ENCODE data around the gene CYB561D2.
A peak's percentile ranks its signal among the peaks of the same experiment; 100 is the strongest.

The CYB561D2 gene

GRCh38 chr3:50365842-50366220 is 15.2 kb downstream of the CYB561D2 start:
- DNase-seq, result no peak

GRCh38 chr3:50369012-50369670 is 18.5 kb downstream of the CYB561D2 start:
- DNase-seq, result no peak

DNA sequence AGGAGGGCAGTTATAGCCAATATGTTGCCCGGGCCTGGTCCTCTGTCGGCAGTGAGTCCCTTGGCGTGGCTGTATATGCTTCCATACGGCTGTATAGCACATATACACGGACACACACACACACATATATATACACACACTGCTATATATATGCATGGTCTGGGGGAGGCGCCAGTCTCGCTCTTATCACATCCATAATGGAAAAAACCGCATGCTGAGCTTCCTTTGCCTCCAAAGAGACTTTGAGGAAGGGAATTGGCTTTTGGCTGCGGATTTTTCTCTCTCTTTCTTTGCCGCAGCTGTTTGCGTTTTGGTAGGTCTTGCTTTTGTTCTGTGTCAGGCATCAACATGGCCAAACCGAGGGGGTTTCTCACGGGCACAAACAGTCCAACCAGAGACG is 19.9 kb downstream of the CYB561D2 start:
- DNase-seq, result peak in 2 of 3 donors; percentile 24 to 31

- DNase-seq, result peak in 2 of 3 donors; percentile 18 to 30
Measured at GRCh38 chr3:50371133-50371685, 20.5 kb downstream of the CYB561D2 start.

GRCh38 chr3:50372349-50372748 is 21.7 kb downstream of the CYB561D2 start:
- no peak for DNase-seq

DNA sequence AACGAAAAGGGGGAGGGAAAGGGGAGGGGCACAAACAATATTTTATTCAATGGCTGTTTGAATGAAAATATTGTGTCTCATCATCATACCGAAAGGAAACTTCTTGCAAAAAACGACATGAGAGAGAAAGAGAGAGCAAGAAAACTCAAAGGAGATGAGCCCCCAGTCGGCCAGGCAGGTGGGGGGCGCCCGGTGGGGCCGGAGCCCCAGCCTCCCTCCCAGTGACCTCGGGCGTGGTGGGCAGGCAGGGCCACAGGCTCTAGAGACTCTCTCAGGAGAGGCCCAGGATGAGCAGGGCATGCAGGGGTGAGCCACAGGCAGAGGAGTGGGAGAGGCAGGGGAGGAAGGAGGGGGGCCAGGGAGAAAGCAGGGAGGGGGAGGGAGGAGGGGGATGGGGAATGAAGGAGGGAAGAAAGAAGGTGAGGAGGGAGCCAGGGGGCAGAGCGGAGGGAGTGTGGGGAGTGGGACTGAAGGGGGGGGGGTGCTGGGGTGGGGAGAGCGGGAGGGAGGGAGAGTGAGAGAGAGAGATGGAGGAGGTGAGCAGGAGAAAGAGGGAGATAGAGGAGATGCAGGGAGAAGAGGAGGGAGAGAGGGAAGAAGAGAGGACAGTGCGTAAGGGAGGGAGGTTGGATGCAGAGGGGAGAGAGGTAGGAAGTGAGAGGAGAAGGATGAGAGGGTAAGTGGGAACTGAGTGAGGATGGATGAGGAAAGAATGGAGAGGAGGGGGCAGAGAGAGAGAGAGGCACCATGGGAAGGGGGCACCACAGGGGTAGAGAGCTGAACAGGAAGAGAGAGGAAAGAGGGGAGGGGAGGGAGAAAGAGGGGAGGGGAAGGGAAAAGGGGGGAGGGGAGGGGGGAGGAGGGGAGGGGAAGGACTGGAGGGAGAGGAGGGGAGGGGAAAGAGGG is 22.7 kb downstream of the CYB561D2 start:
- DNase-seq, result no peak

- DNase-seq, result no peak
Measured at GRCh38 chr3:50374363-50375257, 23.9 kb downstream of the CYB561D2 start.

GRCh38 chr3:50375258-50375931 is 24.7 kb downstream of the CYB561D2 start:
- no peak for DNase-seq

DNA sequence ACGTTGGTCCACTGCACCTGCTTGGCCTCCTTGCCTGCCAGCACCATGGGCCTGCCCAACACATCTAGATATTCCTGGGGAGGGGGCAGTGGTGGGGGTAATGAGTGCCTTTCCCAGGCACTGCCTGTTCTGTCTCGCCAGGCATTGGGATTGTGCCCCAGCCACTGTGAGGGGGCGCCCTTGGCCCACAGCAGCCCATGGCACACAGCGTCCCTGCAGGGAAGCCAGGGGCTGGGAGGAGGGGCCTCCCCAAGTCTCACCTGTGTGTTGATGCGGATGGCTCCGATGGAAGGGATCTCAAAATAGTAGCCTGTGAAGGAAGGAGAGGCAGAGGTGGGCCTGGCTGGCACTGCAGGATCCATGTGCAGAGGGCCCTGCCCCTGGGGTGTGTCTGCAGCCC is 27.4 kb downstream of the CYB561D2 start:
- no peak for DNase-seq

DNA sequence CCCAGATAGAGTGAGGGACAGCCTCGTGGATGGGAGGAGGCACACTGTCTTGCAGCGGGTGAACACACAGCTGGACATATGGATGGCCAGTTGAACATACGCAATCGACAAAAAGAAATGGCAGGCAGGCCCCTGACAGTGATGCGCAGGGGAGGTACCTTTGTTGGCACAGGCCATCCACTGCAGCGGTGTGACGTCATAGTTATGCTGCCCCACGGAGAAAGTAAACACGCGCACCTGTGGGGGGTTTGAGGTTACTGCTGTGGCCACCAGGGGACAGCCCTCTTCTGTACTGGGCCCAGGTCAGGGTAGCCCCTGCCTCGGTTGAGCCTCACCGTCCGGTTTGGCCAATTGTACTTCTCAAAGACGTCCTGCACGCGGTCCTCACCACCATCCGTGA is 28.1 kb downstream of the CYB561D2 start:
- no peak for DNase-seq

- no peak for DNase-seq
Measured at GRCh38 chr3:50380405-50381085, 29.9 kb downstream of the CYB561D2 start.

DNA sequence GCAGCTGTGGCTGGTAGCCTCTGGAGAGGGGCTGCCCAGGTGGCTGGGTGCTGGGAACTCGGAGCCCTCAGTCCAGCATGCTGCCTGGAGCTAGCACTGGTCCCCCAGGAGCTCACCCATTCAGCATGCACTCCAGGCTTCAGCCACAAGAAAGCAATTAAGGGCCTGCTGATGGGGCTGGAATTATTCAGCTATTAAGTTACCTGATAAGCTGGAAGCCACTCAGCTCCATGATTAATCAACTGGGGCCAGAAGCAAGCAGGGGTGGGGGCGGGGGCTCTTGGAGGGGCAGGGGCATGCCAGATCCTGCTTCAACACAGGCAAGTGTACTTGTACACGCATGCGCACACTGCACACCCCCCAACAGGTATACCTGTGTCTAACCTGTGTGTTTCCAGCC is 30.7 kb downstream of the CYB561D2 start:
- DNase-seq, result no peak

DNA sequence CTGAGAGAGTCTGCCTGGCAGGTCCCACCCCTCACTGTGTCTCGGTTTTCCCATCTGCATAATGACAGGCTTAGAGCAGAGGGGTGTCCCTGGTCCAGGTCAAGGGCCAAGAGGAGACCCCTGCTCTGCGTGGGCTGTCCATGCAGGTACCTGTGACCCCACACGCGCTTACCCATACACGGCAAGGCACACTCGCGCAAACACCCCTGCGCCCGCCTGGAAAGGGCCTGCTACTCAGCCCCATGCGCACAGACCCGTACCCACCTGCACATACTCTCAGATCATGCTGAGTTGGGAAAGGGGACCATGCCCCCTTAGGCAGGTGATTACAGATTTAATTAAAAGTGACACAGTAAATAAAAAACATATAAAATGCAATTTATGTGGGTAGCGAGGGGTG is 32.1 kb downstream of the CYB561D2 start:
- no peak for DNase-seq

DNA sequence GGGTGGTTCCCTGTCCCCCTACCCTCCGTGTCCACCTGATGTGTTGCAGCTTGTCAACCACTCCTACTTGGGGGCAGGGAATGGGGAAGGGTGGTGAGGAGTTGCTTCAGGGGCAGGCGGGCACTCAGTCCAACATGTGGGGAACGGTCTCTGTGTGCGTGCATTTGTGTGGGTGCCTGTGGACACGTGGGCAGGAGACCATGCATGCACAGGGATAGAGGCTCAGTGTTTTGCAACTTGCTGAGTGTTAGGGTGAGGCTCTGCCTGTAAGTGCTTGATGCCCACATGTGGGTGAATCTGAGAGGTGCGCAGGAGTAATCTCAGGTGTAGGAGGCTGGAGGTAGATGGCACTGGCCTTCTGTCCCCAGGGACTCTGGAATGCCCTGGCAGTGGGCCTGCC is 33.1 kb downstream of the CYB561D2 start:
- DNase-seq, result no peak

DNA sequence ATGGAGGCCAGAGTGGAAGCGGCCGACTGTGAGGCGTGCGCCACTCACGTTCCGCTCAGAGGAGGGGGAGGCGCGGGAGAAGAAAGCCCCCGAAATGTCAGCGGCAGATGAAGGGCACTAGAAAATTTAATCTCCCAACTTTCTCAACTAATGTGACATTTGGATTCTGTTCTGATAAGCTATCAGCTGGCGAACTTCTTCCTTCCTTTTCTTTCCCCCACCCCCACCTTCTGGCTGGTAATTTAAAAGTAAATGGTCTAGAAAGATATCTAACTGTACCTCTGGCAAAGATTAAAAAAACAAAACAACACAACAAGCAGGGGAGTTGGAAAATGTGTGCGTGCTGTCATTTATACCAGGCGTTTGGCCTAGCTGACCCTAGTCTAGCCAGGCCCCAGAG is 35.1 kb downstream of the CYB561D2 start:
- DNase-seq, result no peak

DNA sequence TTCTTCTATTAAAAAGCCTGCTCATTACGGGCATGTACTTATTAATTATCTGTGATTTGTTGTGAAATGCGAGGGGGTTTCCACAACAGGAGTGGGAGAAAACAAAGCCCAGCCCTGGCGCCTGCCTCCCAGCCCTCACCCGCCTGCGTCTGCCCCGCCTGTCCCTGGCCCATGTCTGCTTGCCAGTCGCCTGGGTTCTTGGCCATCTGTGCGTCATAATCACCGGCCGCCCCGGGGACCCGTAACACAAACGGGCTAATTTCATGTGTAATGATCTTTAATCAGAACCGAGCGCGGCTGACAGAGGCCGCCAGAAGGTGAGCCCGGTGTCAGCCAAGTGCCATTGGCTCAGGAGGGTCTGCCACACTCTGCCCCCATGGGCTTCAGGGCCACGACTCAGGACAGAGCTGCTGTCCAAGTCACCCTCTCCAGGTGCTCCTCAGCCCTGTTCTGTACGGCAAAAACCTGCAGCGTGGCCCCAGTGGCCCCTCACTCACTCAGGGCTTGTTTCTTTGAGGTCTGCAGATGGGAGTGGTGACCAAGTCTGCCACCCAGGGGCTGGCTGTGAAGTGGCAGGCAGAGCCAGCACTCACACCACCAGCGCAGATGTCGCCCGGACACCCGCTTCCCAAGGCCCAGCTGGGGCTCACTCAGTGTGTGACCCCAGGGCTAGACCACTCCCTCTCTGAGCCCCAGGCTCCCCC is 37.5 kb downstream of the CYB561D2 start:
- peak in 2 of 3 donors; percentile 6 to 9 for DNase-seq

DNA sequence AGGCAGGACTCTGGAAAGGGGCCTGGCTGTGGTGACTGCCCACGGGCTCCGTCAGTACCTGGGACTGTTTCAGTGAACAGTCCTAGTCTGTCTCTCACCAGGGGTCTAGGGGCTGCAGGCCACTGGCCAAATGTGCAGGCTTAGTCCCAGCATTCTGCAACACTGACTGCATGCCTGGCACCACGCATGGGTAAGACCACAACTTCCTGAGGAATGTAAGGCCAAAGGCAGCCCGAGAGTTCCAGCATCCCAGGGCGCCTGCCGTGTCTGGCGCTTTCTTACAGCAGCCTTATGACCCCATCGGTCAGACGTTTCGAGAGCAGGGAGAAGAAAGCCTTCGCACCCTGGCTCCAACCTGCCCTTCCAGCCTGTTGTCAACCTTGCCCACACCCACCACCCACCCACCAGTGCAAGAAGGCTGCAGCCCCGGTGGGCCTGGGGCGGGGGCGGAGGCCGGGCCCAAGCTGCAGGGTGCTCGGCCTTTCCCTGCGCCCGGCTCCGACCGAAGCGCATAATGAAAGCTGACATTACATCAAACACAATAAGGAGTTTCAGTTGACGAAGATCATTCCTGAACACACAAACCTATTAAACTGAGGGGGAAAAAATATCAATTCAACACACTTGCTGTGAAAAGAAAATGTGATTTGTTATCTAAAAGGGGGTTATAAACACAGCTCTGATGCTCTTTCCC is 38.2 kb downstream of the CYB561D2 start:
- DNase-seq, result no peak

GRCh38 chr3:50389414-50389767 is 38.7 kb downstream of the CYB561D2 start:
- no peak for DNase-seq

DNA sequence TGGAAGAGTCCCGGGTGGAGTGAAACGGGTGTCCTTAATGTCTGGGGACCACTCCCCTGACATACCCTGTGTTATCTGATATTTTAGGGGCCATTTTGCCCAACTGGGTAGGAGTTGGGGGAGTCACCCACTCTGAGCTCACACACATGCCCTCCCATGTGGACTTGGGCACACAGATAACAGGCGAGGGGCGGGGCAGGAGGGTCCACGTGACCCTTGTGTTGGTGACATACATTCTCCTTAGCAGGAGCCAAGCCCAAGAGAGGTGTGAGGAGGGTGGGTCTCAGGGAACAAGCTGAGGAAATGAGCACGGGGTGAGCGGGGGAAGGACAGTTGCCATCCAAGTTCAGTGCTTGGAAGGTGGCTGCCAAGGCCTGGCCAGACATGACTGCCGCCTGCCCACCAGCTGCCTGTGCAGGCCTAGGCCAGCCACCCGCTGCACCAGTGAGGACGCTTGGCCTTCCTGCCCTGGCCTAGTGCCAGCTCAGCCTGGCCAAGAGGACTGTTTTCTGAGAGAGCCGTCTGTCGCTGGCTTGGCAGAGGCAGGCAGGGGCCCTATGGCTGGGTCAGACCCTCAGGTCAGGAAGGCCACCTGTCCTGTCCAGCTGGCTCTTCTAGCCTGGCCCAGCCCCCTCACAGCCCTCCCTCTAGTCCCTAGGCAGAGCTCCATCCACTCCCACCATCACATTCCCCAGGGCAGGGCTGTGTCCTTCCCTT is 40.0 kb downstream of the CYB561D2 start:
- no peak for DNase-seq
